ENCODE data around the gene DYNC2LI1.

- TF ChIP-seq, protein P1, sequence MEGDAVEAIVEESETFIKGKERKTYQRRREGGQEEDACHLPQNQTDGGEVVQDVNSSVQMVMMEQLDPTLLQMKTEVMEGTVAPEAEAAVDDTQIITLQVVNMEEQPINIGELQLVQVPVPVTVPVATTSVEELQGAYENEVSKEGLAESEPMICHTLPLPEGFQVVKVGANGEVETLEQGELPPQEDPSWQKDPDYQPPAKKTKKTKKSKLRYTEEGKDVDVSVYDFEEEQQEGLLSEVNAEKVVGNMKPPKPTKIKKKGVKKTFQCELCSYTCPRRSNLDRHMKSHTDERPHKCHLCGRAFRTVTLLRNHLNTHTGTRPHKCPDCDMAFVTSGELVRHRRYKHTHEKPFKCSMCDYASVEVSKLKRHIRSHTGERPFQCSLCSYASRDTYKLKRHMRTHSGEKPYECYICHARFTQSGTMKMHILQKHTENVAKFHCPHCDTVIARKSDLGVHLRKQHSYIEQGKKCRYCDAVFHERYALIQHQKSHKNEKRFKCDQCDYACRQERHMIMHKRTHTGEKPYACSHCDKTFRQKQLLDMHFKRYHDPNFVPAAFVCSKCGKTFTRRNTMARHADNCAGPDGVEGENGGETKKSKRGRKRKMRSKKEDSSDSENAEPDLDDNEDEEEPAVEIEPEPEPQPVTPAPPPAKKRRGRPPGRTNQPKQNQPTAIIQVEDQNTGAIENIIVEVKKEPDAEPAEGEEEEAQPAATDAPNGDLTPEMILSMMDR (conservative IDR thresholded peaks at IDR 0.05; ENCODE audit: low read length), result no peak
- TF ChIP-seq EZH2phosphoT487 (IDR thresholded peaks at IDR 0.05; ENCODE audit: borderline replicate concordance, low read depth, low read length), result no peak
Observed at GRCh38 chr2:43748333-43748732, 25.5 kb upstream of the DYNC2LI1 start.

Data from OCI-LY7 (cell line).